ENCODE results near the gene TPM4.
A peak's percentile ranks its signal among the peaks of the same experiment; 100 is the strongest.
"Not testable (repeated sequence)": the region's sequence is repeated elsewhere in the genome, so short reads cannot be mapped to it uniquely, and the experiment has no call there.

Gene TPM4

DNA sequence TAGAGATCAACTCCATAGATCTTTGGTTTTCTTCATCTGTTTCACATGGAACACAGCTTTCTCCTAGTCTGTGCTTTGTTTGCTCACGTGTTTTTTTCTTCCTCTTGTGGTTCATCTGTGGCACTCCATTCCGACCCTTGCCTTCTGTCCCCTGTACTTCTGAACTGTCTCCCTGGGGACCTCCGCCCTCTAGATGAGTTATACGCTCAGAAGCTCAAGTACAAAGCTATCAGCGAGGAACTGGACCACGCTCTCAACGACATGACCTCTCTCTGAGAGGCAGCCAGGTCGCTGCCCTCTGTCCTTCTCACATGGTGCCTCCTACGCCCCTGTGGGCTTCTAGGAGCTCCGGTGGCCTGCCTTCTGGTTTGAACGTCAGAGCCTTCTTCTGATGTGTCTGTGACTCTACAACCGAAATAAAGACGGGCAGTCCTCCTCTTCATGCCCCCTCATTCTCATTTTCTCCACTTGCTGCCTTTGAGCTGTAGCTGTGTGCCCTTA is 18.8 kb downstream of the TPM4 start:
- no peak for DNase-seq (ENCODE audit: low read depth in 2 of 2)

DNA sequence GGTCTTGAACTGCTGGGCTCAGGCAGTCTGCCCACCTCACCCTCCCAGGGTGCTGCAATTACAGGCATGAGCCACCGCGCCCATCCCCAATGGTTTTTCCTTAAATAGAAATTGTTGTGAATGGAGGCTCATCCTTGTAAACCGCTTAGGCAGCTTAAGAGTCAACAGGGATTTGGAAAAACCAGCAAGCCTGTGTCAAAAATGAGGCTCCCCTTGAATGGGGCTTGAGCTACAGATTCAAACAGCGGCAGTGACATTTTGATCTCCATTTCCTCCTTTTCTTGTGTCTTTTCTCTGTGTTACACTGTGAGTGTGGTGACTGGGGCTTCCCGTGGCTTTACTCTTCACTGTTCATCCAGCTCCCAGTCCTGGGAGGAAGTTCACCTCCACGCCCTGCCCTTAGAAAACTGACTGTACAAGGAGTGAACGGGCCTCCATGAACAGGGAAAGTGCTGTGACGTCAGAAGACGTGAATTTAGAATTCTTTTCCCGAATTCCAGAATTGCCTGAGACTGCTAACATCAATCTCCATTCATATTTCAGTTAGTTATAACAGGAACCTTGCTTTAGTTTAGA is 20.1 kb downstream of the TPM4 start:
- DNase-seq (ENCODE audit: low read depth in 2 of 2) = no peak

DNA sequence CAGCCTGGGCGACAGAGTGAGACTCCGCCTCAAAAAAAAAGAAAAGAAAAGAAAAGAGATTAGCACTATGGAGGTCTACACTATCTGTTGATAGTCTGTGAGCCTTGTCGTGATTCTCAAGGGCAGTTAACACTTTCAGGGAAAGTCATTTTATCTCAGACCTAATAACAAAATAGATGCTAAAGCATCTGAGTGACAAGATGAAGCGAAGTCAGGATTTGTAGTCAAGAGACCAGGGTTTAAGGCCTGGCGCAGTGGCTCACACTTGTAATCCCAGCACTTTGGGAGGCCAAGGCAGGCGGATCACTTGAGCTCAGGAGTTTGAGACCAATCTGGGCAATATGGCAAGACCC is 22.1 kb downstream of the TPM4 start:
- no peak for DNase-seq (ENCODE audit: low read depth in 2 of 2)

DNA sequence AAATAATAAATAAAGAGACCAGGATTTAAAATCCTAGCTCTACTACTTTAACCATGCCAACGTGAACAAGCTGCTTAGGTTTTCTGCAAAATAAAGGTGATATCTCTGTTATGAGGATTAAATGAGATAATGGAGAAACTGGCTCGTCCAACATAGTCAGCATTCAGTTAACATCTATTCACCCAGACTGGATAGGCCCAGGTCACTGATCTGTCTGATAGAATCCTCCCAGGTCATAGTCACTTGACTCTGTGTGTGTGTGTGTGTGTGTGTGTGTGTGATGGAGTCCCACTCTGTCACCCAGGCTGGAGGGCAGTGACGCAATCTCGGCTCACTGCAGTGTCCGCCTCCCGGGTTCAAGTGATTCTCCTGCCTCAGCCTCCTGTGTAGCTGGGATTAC is 22.5 kb downstream of the TPM4 start:
- DNase-seq (ENCODE audit: low read depth in 2 of 2) = no peak

DNA sequence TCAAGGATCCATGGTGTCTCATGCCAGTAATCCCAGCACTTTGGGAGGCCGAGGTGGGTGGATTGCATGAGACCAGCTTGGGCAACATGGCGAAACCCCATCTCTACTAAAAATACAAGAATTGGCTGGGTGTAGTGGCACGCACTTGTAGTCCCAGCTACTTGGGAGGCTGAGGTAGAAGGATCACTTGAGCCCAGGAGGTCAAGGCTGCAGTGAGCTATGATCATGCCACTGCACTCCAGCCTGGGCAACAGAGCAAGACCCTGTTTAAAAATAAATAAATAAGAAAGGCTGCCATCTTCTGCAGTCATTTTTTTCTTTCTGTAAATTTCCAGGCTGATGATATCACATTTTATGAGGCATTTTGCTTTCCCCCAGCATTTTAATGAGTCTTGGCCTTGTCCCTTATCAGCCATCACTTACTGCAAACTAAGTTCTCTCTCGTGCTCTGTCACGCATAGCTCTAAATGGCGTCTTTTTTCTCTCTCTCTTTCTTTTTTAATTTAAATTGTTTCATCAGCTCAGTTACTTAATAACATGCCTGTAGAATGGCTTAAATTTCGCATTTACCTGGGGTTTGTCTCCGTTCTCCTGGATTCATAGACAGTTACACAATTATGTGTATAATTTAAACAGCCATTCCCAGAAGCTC is 23.1 kb downstream of the TPM4 start:
- DNase-seq (ENCODE audit: low read depth in 2 of 2) = not testable (repeated sequence)

DNA sequence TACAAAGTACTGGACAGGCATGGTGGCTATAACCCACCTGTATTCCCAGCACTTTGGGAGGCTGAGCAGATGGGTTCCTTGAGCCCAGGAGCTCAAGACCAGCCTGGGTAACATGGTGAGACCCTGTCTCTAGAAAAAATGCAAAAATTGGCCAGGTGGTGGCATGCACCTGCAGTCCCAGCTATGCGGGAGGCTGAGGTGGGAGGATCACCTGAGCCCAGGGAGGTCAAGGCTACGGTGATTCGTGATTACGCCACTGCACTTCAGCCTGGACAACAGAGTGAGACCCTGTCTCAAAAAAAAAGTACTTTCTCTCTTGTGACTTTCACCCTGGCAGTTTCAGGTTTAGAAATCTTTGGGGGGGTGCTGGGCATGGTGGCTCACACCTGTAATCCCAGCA is 24.2 kb downstream of the TPM4 start:
- no peak for DNase-seq (ENCODE audit: low read depth in 2 of 2)

DNA sequence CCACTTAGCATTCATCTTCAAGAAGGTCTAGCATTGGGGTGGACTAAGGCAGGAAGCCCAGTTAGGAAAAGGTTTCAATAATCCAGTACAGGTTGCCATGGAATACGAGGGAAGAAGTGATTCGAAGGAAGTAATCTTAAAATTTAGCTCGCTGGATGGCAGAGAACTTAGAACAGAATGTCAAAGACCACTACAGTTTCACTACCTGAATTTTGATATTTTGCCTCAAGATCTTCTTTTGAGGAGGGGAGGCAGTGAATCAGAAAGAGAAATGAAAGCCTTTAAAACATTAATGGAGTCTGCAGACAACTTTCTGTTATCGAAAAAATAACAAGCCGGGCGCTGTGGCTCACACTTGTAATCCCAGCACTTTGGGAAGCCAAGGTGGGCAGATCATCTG is 28.4 kb downstream of the TPM4 start:
- no peak for DNase-seq (ENCODE audit: low read depth in 2 of 2)

DNA sequence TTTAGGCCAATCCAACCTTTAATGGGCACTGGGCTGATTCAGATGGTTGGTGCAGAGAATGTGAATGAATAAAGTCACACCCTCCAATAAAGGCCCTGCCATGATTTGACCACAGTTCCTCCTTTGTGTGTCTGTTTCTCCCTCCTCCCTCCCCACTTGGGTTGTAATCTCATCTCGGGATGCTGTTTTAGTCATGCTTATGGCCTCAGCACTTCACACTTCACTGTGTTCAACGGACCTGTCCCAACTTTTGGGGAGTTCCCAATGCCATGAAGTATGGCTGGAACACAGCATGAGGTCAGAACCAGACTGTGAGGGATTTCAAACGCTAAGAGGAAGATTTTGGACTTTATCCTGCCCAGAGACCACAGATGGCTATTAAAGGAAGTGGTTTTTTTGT is 29.8 kb downstream of the TPM4 start:
- DNase-seq (ENCODE audit: low read depth in 2 of 2) = no peak

DNA sequence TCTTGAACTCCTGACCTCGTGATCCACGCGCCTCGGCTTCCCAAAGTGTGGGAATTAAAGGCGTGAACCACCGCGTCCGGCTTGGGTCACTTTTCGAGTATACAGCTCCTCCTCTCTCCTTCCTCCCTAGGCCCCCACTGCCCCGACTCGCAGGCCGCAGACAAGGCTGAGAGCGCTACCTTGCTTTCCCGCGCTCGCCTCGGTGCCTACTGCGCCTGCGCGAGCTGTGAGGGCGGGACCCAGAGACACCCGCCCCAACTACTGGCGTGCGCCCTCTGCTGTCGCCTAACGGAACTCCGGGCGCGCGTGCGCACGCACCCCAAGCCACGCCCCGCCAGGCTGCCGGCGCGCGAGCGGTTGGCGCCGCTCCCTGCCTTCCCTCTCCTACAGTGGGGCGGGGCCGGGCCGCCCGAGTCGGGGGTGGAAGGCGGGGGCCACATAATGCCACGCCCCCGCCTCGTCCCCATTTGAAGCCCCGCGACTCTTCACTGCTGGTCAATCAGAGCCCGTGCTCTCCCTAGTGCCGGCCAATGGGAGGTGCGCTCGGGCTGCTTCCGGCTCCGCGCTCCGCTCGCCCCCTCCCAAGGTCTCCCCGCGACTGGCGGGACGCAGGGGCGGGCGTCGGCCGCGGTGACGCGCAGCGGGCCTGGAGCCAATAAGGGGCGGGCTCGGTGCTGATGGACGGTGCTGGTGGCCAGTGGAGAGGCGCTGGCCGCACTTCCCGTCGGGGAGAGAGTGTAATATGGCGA is 35.0 kb downstream of the TPM4 start, which contains the start of gene RAB8A:
RAB8A (plus strand) TSS at position 730 of the 749 bp plus-strand sequence; CDS start at position 743, 13 bp downstream.
- DNase-seq (ENCODE audit: low read depth in 2 of 2) = peak; percentile 99

DNA sequence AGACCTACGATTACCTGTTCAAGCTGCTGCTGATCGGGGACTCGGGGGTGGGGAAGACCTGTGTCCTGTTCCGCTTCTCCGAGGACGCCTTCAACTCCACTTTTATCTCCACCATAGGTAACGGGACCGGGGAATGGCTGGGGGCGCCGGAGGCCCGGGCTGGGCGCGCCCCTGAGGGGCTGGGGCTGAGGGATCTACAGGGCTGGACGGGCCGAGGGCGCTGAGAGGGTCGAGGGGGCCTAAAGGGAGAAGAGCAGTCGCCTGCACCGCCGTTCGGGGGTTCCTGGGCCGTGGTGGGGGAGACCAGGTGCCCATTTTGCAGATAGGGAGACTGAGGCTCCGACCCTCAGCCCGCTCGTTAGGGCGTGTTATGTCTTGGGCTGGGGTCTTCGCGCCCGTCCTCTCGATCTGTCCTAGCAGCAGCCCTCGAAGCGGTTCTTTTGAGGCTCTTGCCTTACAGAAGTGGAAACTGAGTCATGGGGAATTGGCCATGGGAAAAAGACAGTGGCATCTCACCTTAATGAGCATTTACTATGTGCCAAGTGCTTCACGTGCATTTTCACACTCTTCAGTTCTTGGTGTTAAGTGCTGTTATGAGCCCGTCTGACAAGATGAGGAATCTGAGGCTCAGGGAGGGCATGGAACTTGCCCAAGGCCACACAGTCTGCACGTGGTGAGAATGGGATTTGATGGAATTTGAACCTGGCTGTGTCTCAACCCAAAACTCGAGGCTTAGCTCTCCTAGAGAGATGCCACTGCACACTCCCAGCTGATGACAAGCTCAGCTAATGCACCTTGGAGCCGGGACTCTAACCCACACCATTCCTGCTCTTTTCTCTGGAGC is 35.8 kb downstream of the TPM4 start:
- DNase-seq (ENCODE audit: low read depth in 2 of 2) = no peak

DNA sequence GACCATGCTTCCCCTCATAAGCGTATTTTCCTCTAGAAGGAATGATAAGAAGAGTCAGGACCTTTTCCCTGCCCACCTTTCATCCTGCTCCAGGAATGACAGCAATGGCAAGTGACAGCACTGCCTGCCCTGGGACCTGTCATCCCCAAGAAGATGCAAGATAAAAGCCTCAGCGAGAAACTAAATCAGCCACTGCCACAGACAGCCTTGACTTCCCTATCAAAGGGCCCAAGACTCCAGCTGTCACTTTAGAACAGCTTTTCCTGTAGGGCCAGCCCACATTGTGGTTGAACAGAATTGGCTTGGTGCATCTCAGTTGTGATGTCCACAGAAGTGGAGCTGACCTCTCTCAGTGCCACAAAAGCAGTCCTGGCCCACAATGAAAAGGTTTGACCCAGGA is 36.5 kb downstream of the TPM4 start:
- DNase-seq (ENCODE audit: low read depth in 2 of 2) = no peak

DNA sequence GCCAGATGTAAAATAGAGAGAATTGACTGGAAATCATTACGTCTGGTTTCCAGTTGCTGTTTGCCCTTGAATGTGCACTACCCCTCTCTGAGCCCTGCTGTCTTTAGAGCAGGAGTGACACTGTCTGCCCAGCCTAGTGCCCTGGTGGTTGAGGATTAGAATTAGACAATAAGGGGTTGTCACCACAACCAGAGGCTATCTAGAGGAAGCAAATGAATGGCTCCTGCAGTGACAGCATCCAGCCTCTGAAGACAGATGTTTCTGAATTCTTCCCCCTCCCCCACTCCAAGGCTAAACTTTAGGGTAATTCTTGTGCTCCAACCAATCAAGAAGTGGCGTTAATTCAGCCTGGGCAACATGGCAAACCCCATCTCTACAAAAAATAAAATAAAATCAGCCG is 37.4 kb downstream of the TPM4 start:
- no peak for DNase-seq (ENCODE audit: low read depth in 2 of 2)

DNA sequence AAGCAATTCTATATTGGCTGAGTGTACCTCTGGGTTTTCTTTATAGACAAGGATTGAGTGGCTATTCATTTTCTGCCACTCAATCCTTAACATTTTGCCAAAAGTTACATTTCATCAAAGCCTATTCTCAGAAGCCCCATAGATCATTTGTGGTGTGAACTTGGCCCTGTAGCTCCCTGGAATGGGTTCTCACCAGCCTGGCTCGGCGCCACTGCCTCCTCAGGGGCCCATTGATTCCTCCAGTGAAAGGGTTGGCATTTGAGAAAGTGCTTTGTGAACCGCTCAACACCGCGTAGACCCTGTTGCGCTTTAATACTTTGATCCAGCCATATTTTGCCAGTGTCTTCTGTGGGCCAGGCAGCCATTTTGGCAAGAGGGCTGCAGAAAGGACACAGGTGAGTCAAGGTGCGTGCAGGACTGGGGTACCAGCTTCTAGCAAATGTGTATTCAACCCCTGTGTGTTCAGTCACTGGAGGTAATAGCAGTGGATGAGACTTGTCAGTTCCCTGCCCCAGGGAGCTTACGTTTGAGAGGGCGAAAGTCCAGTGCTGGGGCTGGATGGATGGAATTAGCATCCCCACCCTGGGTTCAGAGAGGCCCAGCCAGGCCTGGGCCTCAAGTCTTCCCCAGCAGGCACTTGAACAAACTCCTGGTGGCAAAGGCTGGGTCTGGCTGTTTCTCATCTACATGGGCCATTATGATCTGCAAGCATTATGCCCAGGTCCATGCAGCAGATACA is 39.2 kb downstream of the TPM4 start:
- no peak for DNase-seq (ENCODE audit: low read depth in 2 of 2)

DNA sequence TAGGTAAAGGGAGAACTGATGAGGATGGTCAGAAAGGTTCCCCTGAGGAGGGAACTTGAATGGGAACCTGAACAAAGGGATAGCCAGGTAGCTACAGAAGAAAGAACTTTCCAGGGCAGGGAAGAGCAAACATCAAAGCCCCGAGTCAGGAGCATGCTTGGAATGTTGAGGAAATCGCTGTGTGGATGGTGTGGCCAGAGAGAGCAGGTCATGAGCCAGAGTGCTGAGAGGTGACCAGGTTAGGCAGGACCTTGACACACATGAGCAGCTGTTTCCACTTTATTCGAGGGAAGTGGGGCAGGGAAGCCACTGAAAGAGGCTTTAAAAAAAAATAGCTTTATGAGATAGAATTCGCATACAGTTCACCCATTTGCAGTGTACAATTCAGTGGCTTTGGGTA is 39.8 kb downstream of the TPM4 start:
- no peak for DNase-seq (ENCODE audit: low read depth in 2 of 2)

DNA sequence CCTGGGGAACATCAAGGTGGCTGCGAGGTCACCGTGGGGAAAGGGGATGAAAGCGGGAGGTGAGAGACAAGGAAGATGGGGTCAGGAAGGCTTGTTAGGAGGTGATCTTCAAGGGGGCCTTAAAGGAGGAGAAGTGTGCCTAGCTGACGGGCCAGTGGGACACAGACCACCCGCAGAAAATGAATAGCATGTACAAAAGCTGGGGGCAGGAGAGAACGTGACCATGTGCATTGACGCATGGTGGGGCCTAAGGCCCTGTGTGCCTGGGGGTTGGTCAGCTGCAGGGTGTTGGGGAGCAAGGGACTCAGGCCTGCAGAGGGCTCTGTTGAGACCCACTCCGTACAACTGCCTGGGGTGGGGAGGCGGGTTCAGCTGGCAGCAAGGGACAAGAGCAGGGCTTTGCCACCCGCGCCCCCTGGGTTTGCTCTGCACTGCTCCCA is 41.3 kb downstream of the TPM4 start:
- no peak for DNase-seq (ENCODE audit: low read depth in 2 of 2)

DNA sequence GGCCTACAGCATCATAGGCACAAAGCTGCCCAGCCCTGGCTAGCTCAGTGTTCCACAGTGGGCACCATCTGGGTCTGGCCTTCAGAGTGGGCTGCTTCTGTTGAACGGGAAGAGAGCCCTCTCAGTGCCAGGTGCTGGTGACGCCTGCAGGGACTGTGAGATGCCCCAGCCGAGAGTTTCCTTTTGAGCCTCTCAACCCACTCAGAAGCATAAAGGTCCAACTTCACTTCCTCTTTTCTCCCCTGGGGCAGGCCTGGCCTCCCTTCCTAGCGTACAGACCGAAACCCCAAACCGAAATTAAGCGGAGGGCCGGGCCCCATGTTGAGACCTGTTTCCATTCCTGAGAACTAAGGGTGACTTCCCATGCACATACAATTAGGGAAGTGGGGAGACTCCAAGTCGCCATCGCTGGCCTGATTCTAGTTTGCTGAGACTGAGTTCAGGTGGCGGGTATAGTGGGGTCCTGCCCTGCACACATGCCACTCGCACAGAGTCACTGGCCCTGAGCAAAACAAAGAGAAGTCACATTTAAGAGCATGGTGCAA is 42.3 kb downstream of the TPM4 start:
- no peak for DNase-seq (ENCODE audit: low read depth in 2 of 2)

DNA sequence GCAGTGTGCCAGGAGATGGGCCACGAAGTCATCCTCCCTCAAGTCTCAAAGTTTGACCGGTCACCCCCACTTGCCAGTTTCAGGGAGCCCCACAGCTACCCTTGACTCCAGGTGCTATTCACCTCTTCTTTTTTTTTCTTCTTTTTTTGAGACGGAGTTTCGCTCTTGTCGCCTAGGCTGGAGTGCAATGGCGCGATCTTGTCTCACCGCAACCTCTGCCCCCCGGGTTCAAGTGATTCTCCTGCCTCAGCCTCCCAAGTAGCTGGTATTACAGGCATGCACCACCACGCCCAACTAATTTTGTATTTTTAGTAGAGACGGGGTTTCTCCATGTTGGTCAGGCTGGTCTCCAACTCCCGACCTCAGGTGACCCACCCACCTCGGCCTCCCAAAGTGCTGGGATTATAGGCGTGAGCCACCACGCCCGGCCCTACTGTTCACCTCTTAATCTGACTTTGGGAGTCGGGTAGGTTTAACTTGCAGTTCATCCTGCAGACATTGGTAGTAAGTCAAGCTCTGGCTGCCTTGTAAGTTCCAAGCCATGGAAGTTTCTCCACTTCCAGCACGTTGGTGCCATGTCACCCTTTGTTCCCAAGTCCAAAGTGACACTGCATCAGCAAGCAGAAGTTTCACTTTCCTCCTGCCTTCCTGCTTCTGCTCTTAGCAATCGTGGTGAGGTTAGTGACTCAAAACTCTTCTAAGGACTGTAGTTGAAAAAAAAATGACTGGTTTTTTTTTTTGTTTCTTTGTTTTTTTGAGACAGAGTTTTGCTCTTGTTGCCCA is 43.0 kb downstream of the TPM4 start:
- not testable (repeated sequence) for DNase-seq (ENCODE audit: low read depth in 2 of 2)

DNA sequence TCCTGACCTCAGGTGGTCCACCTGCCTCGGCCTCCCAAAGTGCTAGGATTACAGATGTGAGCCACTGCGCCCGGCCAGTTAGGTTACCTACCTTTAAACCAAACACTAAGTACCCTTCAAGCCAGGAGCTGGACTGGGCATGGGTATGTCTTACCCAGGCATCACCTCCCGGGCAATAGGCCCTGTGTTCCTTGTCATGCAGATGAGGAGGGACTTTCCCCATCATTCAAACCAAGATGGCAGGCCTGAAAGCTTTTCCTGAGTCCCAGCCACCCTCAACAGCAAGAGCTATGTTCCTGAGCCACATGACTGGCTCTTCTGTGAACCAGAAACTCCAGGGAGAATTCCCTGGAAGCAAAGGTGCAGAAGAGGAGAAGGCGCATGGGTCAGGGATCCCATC is 44.8 kb downstream of the TPM4 start:
- DNase-seq (ENCODE audit: low read depth in 2 of 2) = no peak

DNA sequence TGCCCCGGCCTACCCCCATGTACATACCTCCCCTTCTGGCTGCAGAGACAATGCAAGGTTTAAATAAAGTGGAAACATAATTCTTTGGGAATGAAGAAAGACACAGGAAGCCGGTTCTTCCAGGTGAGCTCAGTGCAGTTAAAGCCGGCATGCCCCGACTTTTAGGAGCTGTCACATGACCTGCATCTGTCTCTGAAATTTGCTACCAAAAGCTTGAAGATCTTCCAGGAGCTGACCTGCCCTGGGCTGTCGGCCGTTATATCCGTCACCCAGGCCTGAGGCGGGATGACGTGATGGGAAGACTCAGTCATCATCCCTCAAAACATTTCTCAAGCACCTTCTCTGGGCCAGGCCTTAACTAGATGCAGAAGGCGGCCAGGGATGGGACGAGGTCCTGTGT is 45.7 kb downstream of the TPM4 start:
- DNase-seq (ENCODE audit: low read depth in 2 of 2) = no peak

DNA sequence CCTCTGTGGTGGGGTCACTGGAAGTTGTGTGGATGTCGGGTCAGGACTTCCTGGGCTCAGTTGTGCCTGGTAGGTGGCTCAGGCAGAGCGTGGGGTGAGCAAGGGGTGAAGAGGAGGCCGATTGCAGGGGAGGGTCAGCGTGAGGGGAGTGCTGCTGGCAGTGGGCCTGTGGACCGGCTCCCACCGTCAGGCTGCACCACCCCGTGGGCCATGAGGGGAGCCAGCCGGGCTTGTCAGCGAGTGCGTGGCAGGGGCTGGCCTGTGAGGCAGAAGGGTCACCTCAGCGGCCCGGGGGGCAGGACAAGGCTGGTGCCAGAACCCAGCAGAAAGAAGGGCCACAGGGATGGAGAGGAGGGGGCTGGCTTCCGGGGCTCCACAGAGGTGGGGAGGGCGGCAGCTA is 48.7 kb downstream of the TPM4 start:
- no peak for DNase-seq (ENCODE audit: low read depth in 2 of 2)
